NCI-H187 (cell line): ENCODE data around the gene CRACDL.

Experiments
- DNase-seq, 2 experiments: peaks; one replicate each; lab custom pipeline; 2025; lab: John Stamatoyannopoulos, UW

CRACDL gene

DNA sequence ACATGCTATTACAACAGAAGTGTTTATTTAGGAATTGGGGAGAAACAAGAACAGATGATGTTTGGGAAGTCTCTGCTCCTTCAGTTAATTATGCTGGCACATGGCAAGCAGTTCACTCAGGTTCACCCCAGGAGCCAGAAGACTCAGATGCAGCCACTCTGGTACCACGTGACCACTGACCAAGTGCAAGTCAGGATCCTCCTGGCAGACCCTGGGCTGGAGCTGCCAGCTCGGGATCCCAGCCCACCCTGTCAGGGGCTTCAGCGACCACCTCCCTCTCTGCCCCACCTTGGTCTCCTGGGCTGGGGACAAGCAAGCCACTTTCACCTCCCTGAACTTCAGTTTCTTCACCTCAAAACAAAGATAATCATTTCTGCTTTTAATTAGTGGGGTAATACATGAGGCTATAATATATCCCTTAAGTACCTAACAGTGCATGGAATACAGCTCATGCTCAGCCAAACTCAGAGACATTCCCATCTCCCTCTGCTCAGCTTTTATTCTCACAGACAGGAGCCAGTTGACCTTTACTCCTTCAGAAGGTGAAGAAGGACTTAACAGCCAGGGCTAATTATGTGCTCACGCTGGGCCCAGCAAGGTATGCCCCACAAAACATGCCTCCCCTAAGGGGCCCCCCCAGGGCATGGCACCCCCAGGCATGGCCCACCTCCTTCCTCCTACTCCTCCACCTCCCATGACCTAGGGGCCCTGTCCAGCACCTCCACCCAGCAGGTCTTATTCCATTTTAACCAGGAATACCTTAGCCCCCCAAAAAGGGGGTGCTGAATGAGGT lies 11.8 kb downstream of the CRACDL start:
- no peak for DNase-seq

GRCh38 chr2:98923244-98923940 lies 12.6 kb downstream of the CRACDL start:
- DNase-seq: no peak

- DNase-seq: no peak
Measured at GRCh38 chr2:98921062-98921461, 15.0 kb downstream of the CRACDL start.

DNA sequence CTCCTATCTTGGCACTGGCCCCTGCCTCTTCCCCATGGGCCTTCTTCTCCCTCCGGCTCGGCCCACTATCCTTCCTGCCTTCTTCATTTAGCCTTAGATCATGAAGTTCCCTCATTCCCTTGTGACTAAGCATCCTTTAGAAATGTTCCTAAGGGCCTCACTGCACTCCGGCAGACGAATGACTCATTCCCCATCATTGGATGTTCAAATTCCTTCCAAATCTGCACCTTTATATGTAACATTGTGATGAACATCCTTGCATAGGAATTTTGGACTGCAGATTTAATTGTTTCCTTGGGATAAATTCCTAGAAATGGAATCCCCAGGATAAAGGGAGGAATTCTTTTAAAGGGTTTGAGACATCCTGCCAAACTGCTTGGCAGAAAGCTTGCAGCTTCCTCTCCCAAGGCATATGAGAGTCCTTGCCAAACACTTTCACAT lies 19.0 kb downstream of the CRACDL start:
- DNase-seq: no peak

- no peak for DNase-seq
Measured at GRCh38 chr2:98915751-98916358, 20.2 kb downstream of the CRACDL start.

DNA sequence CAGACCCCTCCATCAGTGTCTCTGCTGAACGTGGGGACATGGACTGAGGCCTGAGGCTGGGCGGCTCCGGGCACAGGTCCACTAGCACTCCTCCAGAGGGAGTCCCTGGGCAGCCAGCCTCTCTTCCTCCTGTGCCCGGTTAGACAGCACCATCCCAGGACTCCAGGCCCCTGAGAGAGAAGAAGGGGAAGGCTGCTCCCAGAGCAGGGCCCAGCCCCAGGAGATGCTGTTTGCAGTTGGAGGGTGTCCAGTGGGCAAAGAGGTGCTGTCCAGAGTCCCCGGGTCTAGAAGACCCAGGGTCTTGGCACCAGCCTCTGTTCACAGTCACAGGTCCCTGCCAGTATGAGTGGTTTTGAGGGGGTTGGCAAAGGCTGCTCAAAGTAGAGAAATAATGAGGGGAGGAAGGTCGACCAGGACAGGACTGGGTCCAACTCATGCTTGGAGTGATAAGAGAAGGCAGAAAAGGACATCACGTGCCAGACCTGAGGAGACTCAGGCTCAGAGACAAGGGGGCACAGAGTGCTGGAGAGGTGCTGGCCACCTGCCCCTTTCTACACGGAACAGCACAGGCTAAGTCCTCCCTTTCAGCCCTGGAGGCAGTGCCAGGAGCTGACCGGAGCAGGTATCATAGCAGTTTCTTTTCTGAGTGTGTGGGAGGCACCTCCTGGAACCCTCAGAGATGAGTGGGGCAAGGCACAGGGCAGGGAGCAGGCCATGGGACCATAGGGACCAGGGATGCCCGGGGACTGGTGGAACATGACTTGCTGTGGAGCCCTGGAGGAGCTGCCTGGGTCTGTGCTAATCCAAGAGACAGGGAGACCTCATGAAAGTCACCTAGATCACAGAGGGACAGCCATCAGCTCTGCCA lies 21.1 kb downstream of the CRACDL start:
- no peak for DNase-seq

- peak; percentile 59 to 64 for DNase-seq
Measured at GRCh38 chr2:98913916-98914712, 21.9 kb downstream of the CRACDL start.

GRCh38 chr2:98912957-98913915 lies 22.8 kb downstream of the CRACDL start:
- peak in 1 of 2 experiments; percentile 42 for DNase-seq

DNA sequence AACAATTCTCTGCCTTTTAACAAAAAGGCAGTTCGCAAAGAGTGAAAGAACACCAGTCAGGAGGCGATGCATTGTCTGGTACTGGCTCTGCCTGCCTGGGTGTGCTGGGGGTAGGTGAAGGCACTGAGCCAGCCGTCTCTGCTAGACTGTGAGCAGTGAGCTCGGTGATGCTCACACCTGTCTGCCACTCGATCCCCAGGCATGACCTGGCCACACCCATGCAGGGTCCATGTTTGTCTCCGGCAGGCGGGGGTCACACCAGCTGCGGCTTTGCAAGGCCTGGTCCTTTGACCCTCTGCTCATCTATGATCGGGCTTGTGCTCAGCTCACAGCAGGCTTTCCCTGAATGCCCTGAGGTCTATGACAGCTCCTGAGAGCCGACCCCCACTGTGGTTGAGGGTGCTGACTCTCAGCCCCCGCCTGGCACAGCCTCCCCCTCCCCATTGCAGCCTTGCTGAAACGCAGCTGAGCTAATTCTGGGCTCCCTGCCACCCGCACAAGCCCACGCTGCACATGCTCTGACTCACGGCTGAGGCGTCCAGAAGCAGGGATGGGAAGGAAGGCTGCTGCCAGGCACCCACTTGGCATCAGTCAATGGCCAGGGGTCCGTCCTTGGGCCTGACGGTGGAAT lies 23.7 kb downstream of the CRACDL start:
- peak in 1 of 2 experiments; percentile 18 for DNase-seq

DNA sequence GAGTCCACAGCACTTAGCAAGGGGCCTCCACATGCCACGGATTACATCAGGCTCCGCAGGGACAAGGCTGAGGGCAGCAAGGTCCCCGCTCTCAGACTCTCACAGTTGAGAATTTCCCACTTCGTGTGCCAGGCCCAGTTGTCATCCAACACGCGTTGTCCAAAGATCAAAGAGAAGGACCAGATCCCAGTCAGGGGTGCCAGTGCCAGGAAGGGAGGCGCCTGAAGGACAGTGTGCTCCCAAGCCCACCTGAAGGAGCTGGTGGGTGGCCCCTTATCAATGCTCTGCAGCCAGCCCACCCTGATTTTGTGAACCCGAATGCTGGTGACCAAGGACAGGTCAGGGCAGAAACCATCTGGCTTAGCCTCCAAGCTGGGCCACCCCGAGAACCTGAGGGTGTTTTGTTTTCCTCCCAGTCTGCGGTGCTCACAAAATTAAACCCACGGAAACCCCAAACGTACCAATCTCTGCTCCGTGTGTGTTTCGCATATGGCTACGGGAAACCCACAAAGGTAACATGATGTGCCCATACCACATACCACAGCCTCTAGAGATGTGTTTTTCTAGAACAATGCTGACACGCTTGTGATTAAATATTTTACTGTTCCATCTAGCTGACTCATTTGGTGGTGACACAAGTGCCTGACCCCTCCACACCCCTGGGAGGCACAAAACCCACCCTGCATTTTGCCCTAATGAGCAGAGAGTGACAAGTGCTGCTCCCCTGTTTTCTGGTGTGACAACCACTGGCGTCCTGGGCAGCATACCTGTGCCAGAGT lies 24.5 kb downstream of the CRACDL start:
- no peak for DNase-seq

DNA sequence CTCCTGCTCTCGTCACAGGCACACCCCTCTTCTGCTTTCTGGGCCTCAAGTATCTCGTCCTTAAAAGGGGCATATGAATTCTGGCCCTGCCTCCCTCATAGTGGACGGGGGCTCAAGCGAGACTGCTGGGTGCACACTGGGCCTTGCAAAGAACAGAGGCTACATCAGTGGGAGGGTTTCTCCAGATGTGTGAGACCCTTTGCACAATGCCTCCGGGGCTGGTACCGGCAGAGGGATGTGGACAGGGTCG lies 25.0 kb downstream of the CRACDL start:
- no peak for DNase-seq

DNA sequence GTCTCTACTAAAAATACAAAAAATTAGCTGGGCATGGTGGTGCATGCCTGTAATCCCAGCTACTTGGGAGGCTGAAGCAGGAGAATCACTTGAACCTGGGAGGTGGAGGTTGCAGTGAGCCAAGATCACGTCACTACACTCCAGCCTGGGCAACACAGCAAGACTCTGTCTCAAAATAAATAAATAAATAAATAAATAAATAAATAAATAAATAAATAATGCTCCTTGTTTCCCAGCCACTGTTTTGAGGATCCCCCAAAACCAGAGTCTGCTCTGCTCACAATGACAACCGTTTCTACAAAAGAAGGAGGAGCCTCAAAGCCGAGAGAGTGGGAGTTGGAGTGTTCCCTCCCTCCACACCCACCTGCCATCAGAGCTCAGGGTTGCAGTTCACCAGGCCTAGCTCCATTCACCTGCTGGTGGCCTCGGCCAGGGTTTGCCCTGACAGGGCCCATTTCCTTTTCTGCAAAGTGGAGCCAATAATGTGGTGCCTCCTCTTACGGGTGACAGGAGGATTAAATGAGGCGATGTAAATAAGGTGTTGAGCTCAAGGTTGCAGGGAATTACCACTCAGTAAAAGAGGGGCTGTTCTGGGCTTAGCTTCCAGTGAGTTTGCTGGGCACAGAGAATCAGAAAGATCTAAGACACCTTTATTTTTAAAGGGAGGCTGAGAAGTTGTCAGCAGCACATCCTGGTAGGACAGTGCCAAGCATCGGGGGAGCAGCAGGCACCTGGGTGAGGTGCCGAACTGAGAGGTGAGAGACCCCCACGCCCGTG lies 25.5 kb downstream of the CRACDL start:
- no peak for DNase-seq

DNA sequence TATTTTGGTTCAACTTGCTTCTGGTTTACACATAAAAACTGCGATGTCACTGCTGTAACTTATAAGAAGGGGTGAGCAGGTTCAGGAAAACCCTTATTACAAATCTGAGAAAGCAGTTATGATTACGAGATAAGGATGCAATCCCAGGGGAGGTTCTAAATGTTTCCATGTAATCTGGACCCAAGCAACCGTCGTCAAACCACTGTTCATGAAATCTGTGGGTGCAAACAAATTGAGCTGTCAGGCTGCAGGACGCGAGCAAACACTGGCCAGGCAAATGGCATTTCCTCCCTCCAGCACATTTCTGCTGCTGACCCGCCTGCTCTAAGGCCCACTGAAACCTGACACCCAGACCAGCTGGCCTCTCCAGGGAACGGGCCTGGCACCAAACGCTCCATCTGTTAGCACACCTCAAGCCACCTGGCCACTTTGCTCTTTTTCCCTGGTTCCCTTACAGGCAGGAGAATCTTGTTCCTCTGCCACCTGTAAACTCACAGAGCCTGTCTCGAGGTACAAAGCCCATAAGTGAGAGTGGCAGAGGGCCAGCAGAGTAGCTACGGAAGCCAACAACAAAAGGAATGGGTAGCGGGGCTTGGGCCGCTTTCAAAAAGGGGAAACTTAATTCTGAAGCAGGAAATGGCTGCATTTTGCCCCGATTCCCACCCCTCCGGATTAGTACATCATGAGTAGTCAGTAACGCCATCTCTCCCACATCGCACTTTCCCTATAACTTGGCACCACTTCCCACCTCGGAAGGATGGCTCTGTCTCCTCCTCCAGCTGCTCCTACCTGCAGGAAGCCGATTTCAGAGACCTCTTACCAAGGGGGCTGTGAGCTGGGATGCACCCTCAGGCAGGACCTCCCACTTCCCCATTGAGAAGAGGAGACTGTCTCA lies 26.5 kb downstream of the CRACDL start:
- DNase-seq: peak; percentile 87 to 96

GRCh38 chr2:98908931-98909316 lies 27.1 kb downstream of the CRACDL start:
- no peak for DNase-seq

DNA sequence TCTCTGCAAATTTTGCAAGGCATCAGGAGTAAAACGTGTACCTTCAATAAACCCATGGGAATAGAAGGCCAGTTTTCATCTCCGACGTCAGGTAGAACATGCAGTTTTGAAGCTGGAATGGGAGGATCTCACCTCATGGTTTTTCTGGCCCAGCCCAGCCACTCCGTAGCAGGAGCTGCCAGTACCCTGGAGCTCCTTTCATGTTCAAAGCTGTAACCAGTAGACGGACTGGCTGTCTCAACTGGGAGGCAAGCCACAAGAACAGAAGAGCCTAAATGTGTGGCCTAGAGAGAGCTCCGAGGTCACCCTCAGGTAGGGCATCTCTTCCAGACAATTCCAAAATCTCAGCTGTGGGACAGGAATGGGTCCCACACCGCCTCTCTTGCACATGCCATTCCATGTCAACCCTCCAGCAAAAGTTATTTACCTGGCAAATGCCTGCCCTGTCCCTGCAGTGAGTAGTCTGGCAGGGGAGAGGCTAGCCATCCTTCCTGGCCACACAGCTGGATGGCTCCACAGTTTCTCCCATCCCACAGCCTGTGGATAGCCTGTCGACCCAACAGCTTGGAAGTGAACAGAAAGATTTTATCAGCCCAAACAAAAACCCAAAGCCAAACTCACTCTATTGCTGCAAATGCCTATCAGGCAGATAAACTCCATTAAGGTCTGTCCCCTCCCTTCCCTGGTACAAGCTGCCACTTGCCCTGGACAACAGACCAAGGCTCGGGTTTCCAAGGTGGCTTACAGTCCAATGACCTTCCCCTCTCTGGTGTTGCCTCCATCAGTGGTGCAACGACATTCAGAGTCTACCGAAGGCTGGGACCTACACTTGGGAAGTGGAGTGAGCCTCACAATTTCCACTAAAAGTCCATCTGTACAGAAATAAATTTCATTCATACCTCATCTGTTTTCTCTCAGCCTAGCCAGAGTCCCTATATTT lies 27.8 kb downstream of the CRACDL start:
- peak in 1 of 2 experiments; percentile 15 for DNase-seq

- no peak for DNase-seq
Measured at GRCh38 chr2:98907385-98907784, 28.6 kb downstream of the CRACDL start.
